Measurements from ENCODE around the gene RSF1. TPM values are rescaled to one million over a fixed set of nuclear protein-coding genes. Genes with fewer than 3 reads are reported as not detected.
"Not testable (repeated sequence)": the region's sequence is repeated elsewhere in the genome, so short reads cannot be mapped to it uniquely, and the experiment has no call there.

The RSF1 gene
- total RNA-seq, 1 donor from 2014 or later, result 151 TPM

DNA sequence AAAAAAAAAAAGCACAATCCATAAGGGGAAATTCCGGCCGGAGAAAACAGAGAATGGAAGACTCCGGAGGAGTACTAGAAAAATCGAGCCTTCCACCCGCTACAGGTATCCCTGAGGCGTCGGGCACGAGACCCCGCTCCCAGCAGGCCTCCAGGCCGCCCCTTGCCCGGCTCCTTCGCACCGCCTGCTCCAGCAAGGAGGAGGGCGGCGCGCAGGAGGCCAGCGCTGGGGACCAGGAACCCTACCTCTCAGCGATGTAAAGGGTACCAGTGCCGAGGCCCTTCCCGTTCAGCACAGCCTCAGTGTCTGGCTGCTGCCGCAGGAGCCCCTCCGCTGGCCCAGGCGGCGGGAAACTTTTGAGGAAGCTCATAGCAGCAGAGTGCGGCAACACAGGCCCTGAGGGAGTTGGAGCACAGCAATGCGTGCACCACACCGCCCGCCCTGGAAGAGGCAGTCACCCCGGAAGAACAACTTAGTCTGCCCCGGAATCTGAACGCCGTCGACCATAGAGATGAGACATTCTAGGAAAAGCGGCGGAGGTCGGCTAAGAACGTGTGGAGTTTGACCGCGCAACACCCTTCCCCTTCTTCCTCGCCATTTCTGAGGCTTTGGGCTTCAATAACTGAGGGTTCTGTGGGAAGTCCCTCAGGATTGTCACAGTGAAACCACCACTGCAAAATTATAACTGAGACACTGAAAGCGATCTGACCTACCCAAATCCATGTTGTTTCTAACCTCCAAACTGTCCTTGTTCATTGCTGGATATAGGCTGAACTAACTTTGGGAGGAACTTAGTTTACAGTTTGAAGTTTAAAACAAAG, 183.0 kb downstream of the RSF1 start, which contains the start of gene CLNS1A:
CLNS1A (minus strand) TSS at position 450 of the 821 bp plus-strand sequence; CDS start at position 370, 80 bp downstream.
- FAIRE-seq (no peak), DNase-seq (ENCODE audit: low spot score in 2 of 2) (peak; percentile 69 to 80)

DNA sequence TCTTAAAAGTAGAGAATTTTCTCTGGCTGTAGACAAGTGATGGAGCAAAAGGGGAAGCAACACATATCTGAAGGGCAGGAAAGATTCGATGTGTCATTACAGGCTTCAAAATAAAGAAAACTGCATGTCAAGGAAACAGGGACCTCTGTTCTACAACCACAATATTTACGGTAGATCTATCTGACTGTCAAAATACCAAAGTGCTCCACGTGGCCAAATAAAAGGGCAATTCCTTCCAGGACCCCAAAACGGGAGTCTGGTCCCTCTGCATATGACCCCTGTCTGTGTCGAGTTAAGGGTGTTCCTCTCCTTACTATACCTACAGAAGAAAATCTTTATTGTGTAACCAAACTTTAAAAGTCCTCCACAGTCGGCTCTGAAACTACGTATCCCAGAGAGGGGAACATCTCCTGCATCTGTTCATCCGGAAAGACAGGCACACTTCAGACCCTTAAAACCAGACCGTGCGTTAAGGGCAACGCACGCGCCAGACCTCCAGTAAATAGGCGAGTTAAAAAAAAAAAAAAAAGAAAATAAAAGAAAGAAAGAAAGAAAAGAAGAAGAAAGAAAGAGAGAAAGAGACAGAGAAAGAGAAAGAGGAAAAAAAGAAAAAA, 183.7 kb downstream of the RSF1 start:
- FAIRE-seq, result no peak
- no peak for DNase-seq (ENCODE audit: low spot score in 2 of 2)

GRCh38 chr11:77633926-77634325, 186.6 kb downstream of the RSF1 start:
- FAIRE-seq; DNase-seq (ENCODE audit: low spot score in 2 of 2): not testable (repeated sequence)

GRCh38 chr11:77630157-77630710, 190.3 kb downstream of the RSF1 start:
- FAIRE-seq (no peak), DNase-seq (ENCODE audit: low spot score in 2 of 2) (no peak)

GRCh38 chr11:77619576-77620198, 200.8 kb downstream of the RSF1 start:
- FAIRE-seq, result no peak
- DNase-seq (ENCODE audit: low spot score in 2 of 2), result no peak

DNA sequence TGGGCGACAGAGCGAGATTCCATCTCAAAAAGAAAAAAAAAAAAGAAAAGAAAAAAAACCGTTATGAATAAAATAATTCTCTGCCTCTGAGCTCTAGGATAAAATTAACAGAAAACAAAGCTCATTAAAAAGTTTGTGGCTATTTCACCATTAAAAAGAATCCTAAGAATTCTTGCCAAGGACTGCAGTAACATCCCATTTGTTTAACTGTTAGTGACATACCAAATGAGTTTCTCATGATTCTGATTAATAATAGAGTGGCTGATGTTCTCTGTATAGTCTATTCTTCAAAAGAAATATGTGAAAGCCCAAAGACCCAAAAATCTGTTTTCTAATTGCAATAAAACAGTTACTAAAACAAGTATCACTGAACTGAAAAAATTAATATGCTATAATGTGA, 202.6 kb downstream of the RSF1 start:
- FAIRE-seq, result no peak
- DNase-seq (ENCODE audit: low spot score in 2 of 2), result no peak

- FAIRE-seq, result no peak
- no peak for DNase-seq (ENCODE audit: low spot score in 2 of 2)
Observed at GRCh38 chr11:77611921-77612320, 208.6 kb downstream of the RSF1 start.

Small RNA genes lying within 50 kb of the gene (small RNA-seq; reads per million reads assigned to genes)
- not detected for gene RF00019

Other genes with a start within 250 kb of the RSF1 start
- gene AQP11, start 230.8 kb downstream of the RSF1 start, total RNA-seq, result 4.9 TPM
- gene CLNS1A, start 182.9 kb downstream of the RSF1 start, total RNA-seq, result 220 TPM
- 3.7 TPM for gene AAMDC, start 422 bp upstream of the RSF1 start, total RNA-seq
- gene INTS4, start 173.9 kb upstream of the RSF1 start, total RNA-seq, result 46.9 TPM
- 0.82 TPM for gene KCTD14, start 202.6 kb upstream of the RSF1 start, total RNA-seq
- not detected for gene THRSP, start 243.1 kb upstream of the RSF1 start, total RNA-seq